Coronary artery (tissue), 2 donors: ENCODE measurements around the gene ZNF827.

Experiments
- DNase-seq: peaks from one replicate; pipeline ENCODE4 v3.0.0-alpha.2; 2017; ENCODE audit warnings: low spot score
- H3K27ac ChIP-seq, 2 donors: fragments of 200-600 bp; sonication (generic); one replicate each; pipeline ENCODE4 v1.5.1; 2016 to 2019
- H3K4me3 ChIP-seq: fragments of 200-600 bp; sonication (generic); 2 replicates; pipeline ENCODE4 v1.5.1; 2016; ENCODE audit warnings: mild to moderate bottlenecking, moderate library complexity
- CTCF ChIP-seq: fragments of 200-600 bp; sonication (generic); IDR thresholded peaks from one replicate; pipeline ENCODE4 v1.5.1; 2019; ENCODE audit warnings: antibody characterized with exemption

The ZNF827 gene

DNA sequence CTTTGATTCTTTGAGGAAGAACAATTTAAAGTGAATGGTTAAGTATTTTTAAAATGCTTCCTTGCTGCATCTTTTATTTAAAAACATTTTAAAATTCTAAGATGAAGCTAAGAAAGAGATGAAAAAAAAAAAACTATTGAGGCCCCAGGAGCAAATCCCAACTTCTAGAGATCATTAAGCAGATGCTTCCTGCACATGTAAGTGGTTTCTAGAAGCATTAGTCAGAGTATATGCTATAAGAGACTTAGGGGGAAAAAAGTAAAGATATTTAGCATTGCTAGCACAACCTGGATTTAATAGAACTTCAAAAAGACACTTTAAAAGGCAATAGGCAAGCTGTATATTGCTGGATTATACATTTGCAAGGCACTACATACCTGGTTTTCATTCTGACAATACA is 64.7 kb downstream of the ZNF827 start:
- Histone ChIP-seq H3K4me3 (no peak overlapping the region), H3K27ac (no peak overlapping the region)
- no peak for DNase-seq
- TF ChIP-seq CTCF: no peak

GRCh38 chr4:145871209-145871608 is 67.4 kb downstream of the ZNF827 start:
- TF ChIP-seq CTCF: no peak
- no peak for DNase-seq
- Histone ChIP-seq H3K4me3 (no peak overlapping the region), H3K27ac (no peak overlapping the region)

GRCh38 chr4:145870155-145871020 is 68.2 kb downstream of the ZNF827 start:
- TF ChIP-seq CTCF: no peak
- DNase-seq: no peak
- Histone ChIP-seq H3K27ac (no peak overlapping the region), H3K4me3 (no peak overlapping the region)

- TF ChIP-seq CTCF: no peak
- no peak for DNase-seq
- Histone ChIP-seq H3K4me3 (no peak overlapping the region), H3K27ac (no peak overlapping the region)
These were observed 69.8 kb downstream of the ZNF827 start for GRCh38 chr4:145868637-145869409.

- no peak for TF ChIP-seq CTCF
- no peak overlapping the region for H3K4me3 ChIP-seq
- H3K27ac ChIP-seq: no peak overlapping the region
- no peak for DNase-seq
These were observed 71.2 kb downstream of the ZNF827 start for GRCh38 chr4:145867406-145867805.

- DNase-seq: no peak
- TF ChIP-seq CTCF: no peak
- Histone ChIP-seq H3K27ac (no peak overlapping the region), H3K4me3 (no peak overlapping the region)
These were observed 71.6 kb downstream of the ZNF827 start for GRCh38 chr4:145866991-145867390.
